CD4-positive, alpha-beta T cell treated with Interleukin-21 for 1 hour (primary cell): ENCODE measurements around the gene CDH13.

ENCODE experiments used
- DNase-seq: peaks from one replicate; pipeline ENCODE4 v3.0.0-alpha.2; 2020

The CDH13 gene

GRCh38 chr16:83136419-83136818, 509.6 kb downstream of the CDH13 start:
- no peak for DNase-seq

GRCh38 chr16:83136924-83137323, 510.2 kb downstream of the CDH13 start:
- DNase-seq = no peak

GRCh38 chr16:83137326-83137781, 510.6 kb downstream of the CDH13 start:
- peak; percentile 43 for DNase-seq

GRCh38 chr16:83137894-83138293, 511.1 kb downstream of the CDH13 start:
- DNase-seq = no peak

GRCh38 chr16:83138512-83138911, 511.7 kb downstream of the CDH13 start:
- no peak for DNase-seq

GRCh38 chr16:83138976-83139690, 512.4 kb downstream of the CDH13 start:
- DNase-seq = no peak

GRCh38 chr16:83143788-83144187, 517.0 kb downstream of the CDH13 start:
- DNase-seq = no peak

- DNase-seq = no peak
Measured at GRCh38 chr16:83145297-83145696, 518.5 kb downstream of the CDH13 start.

GRCh38 chr16:83147244-83147643, 520.5 kb downstream of the CDH13 start:
- DNase-seq = no peak

- no peak for DNase-seq
Measured at GRCh38 chr16:83158320-83158957, 531.7 kb downstream of the CDH13 start.

- DNase-seq = no peak
Measured at GRCh38 chr16:83159049-83159448, 532.3 kb downstream of the CDH13 start.

- no peak for DNase-seq
Measured at GRCh38 chr16:83160287-83161020, 533.7 kb downstream of the CDH13 start.

GRCh38 chr16:83162791-83163190, 536.0 kb downstream of the CDH13 start:
- DNase-seq = no peak

- DNase-seq = no peak
Measured at GRCh38 chr16:83164816-83165215, 538.0 kb downstream of the CDH13 start.

- DNase-seq = no peak
Measured at GRCh38 chr16:83171396-83171795, 544.6 kb downstream of the CDH13 start.

GRCh38 chr16:83174671-83175070, 547.9 kb downstream of the CDH13 start:
- DNase-seq = no peak

GRCh38 chr16:83176802-83177201, 550.0 kb downstream of the CDH13 start:
- DNase-seq = no peak

GRCh38 chr16:83185902-83186301, 559.1 kb downstream of the CDH13 start:
- DNase-seq = no peak

- DNase-seq = no peak
Measured at GRCh38 chr16:83187405-83187804, 560.6 kb downstream of the CDH13 start.

GRCh38 chr16:83196796-83197195, 570.0 kb downstream of the CDH13 start:
- no peak for DNase-seq

GRCh38 chr16:83197450-83197849, 570.7 kb downstream of the CDH13 start:
- DNase-seq = no peak

- no peak for DNase-seq
Measured at GRCh38 chr16:83198977-83199376, 572.2 kb downstream of the CDH13 start.

- no peak for DNase-seq
Measured at GRCh38 chr16:83200005-83200779, 573.4 kb downstream of the CDH13 start.
